Loucy (cell line): ENCODE results near the gene GOLGA8R.
"Not testable (repeated sequence)": the region's sequence is repeated elsewhere in the genome, so short reads cannot be mapped to it uniquely, and the experiment has no call there.

Source experiments
- H2AFZ ChIP-seq: fragments of 200-600 bp; sonication (generic); 2 replicates; pipeline ENCODE4 v1.6.0; 2016; ENCODE audit warnings: antibody characterized with exemption, mild to moderate bottlenecking, low read length, moderate library complexity
- H3F3A ChIP-seq: fragments of 200-600 bp; 2 replicates; pipeline ENCODE4 v1.6.0; 2016; ENCODE audit warnings: antibody characterized with exemption, low read depth, mild to moderate bottlenecking
- H3K27me3 ChIP-seq: fragments of 200-600 bp; sonication (generic); 2 replicates; pipeline ENCODE4 v1.6.1; 2014; ENCODE audit warnings: low read length, mild to moderate bottlenecking; ENCODE audit not compliant: insufficient read depth, poor library complexity, severe bottlenecking
- H3K36me3 ChIP-seq: fragments of 200-600 bp; sonication (generic); 2 replicates; pipeline ENCODE4 v1.6.1; 2016; ENCODE audit warnings: low read length; ENCODE audit not compliant: insufficient read depth
- H3K4me1 ChIP-seq: fragments of 200-600 bp; sonication (generic); 2 replicates; pipeline ENCODE4 v1.5.1; 2014; ENCODE audit warnings: low read length, mild to moderate bottlenecking; ENCODE audit not compliant: insufficient read depth, poor library complexity, severe bottlenecking
- H3K4me2 ChIP-seq: fragments of 200-600 bp; sonication (generic); 2 replicates; pipeline ENCODE4 v1.6.0; 2014; ENCODE audit warnings: antibody characterized with exemption, low read length, low read depth, mild to moderate bottlenecking; ENCODE audit not compliant: poor library complexity, severe bottlenecking
- H3K4me3 ChIP-seq: fragments of 200-600 bp; sonication (generic); 2 replicates; pipeline ENCODE4 v1.5.1; 2014; ENCODE audit warnings: low read length, mild to moderate bottlenecking, mixed read lengths; ENCODE audit not compliant: poor library complexity, severe bottlenecking
- H3K79me2 ChIP-seq: fragments of 200-600 bp; sonication (generic); 2 replicates; pipeline ENCODE4 v1.6.1; 2014; ENCODE audit warnings: low read length; ENCODE audit not compliant: insufficient read depth
- H3K9ac ChIP-seq: fragments of 200-600 bp; sonication (generic); 2 replicates; pipeline ENCODE4 v1.6.0; 2014; ENCODE audit warnings: mild to moderate bottlenecking, low read depth, low read length, moderate library complexity; ENCODE audit not compliant: poor library complexity, severe bottlenecking
- H3K9me2 ChIP-seq: fragments of 200-600 bp; sonication (generic); replicated peaks from 2 replicates; pipeline ENCODE4 v1.6.1; 2016; ENCODE audit warnings: low read depth, low read length, mixed read lengths
- H3K9me3 ChIP-seq: fragments of 200-600 bp; sonication (generic); 2 replicates; pipeline ENCODE4 v1.6.1; 2014; ENCODE audit warnings: mild to moderate bottlenecking, antibody characterized with exemption, low read length, low read depth; ENCODE audit not compliant: insufficient read depth
- H4K20me1 ChIP-seq: fragments of 200-600 bp; sonication (generic); 2 replicates; pipeline ENCODE4 v1.6.0; 2014; ENCODE audit warnings: antibody characterized with exemption, low read length, mild to moderate bottlenecking; ENCODE audit not compliant: insufficient read depth, poor library complexity, severe bottlenecking

The GOLGA8R gene

GRCh38 chr15:30407636-30408035 is 6.4 kb downstream of the GOLGA8R start:
- H3F3A ChIP-seq, H3K4me2 ChIP-seq, H3K9ac ChIP-seq, H4K20me1 ChIP-seq, H3K4me3 ChIP-seq, H3K79me2 ChIP-seq, H3K27me3 ChIP-seq, H3K4me1 ChIP-seq, H3K9me3 ChIP-seq, H3K9me2 ChIP-seq, H2AFZ ChIP-seq, H3K36me3 ChIP-seq: not testable (repeated sequence)

- not testable (repeated sequence) for H4K20me1 ChIP-seq, H3K9me2 ChIP-seq, H2AFZ ChIP-seq, H3K4me2 ChIP-seq, H3K36me3 ChIP-seq, H3K79me2 ChIP-seq, H3F3A ChIP-seq, H3K9me3 ChIP-seq, H3K27me3 ChIP-seq, H3K4me1 ChIP-seq, H3K9ac ChIP-seq, H3K4me3 ChIP-seq
Measured at GRCh38 chr15:30398988-30399387, 15.1 kb downstream of the GOLGA8R start.

- not testable (repeated sequence) for H3F3A ChIP-seq, H3K4me2 ChIP-seq, H3K9me2 ChIP-seq, H3K27me3 ChIP-seq, H4K20me1 ChIP-seq, H2AFZ ChIP-seq, H3K36me3 ChIP-seq, H3K9me3 ChIP-seq, H3K9ac ChIP-seq, H3K4me3 ChIP-seq, H3K79me2 ChIP-seq, H3K4me1 ChIP-seq
Measured at GRCh38 chr15:30393664-30393991, 20.4 kb downstream of the GOLGA8R start.

GRCh38 chr15:30392766-30393663 is 21.0 kb downstream of the GOLGA8R start, which contains the start of gene CHRFAM7A:
CHRFAM7A (minus strand) TSS chr15:30393540; CDS start chr15:30383351, 10,189 bp downstream.
- H3K9me2 ChIP-seq, H3K4me1 ChIP-seq, H3F3A ChIP-seq, H2AFZ ChIP-seq, H3K9me3 ChIP-seq, H4K20me1 ChIP-seq, H3K4me3 ChIP-seq, H3K79me2 ChIP-seq, H3K9ac ChIP-seq, H3K4me2 ChIP-seq, H3K36me3 ChIP-seq, H3K27me3 ChIP-seq: not testable (repeated sequence)

- H3K4me3 ChIP-seq, H4K20me1 ChIP-seq, H3K9me3 ChIP-seq, H3K4me2 ChIP-seq, H3F3A ChIP-seq, H3K9ac ChIP-seq, H2AFZ ChIP-seq, H3K27me3 ChIP-seq, H3K36me3 ChIP-seq, H3K9me2 ChIP-seq, H3K79me2 ChIP-seq, H3K4me1 ChIP-seq: not testable (repeated sequence)
Measured at GRCh38 chr15:30386318-30386887, 27.7 kb downstream of the GOLGA8R start.

GRCh38 chr15:30377082-30377413 is 37.0 kb downstream of the GOLGA8R start:
- not testable (repeated sequence) for H3K27me3 ChIP-seq, H3K4me3 ChIP-seq, H3K9ac ChIP-seq, H2AFZ ChIP-seq, H3K9me2 ChIP-seq, H3K36me3 ChIP-seq, H4K20me1 ChIP-seq, H3K4me1 ChIP-seq, H3F3A ChIP-seq, H3K4me2 ChIP-seq, H3K79me2 ChIP-seq, H3K9me3 ChIP-seq

GRCh38 chr15:30376375-30377081 is 37.5 kb downstream of the GOLGA8R start:
- H3K36me3 ChIP-seq, H3K9me2 ChIP-seq, H2AFZ ChIP-seq, H3F3A ChIP-seq, H4K20me1 ChIP-seq, H3K27me3 ChIP-seq, H3K79me2 ChIP-seq, H3K4me1 ChIP-seq, H3K4me3 ChIP-seq, H3K9ac ChIP-seq, H3K9me3 ChIP-seq, H3K4me2 ChIP-seq: not testable (repeated sequence)
